GM12878 (cell line): Measurements from ENCODE around the gene DDX49. TPM values are rescaled to one million over a fixed set of nuclear protein-coding genes. Genes with fewer than 3 reads are reported as not detected.

Source experiments
- ATAC-seq: fragments of 200-7000 bp; cut with Tn5 transposase; 3 replicates; pipeline ENCODE4 v1.9.1; 2020; ENCODE audit warnings: mild to moderate bottlenecking, moderate library complexity
- BruUV-seq: library from RNA; stranded (reverse); fragments of 400-500 nt; replicated peaks from 2 replicates; lab custom pipeline; 2021; lab: Mats Ljungman, UMichigan
- CTCF ChIA-PET: fragments of 300-600 bp; sonication (Branson Sonifier 250); formaldehyde crosslinking; extraction: SDS; loops from one replicate; lab custom pipeline; 2021; ENCODE audit warnings: inconsistent platforms; lab: Yijun Ruan, JAX
- POLR2A ChIA-PET: fragments of 350-600 bp; formaldehyde crosslinking; extraction: SDS; loops from one replicate; lab custom pipeline; 2021; ENCODE audit warnings: inconsistent platforms; lab: Charles Lee
- RAD21 ChIA-PET: fragments of 300-600 bp; sonication (Branson Sonifier 250); formaldehyde crosslinking; loops from one replicate; lab custom pipeline; 2023; ENCODE audit warnings: antibody characterized with exemption; ENCODE audit not compliant: unreplicated experiment; lab: Charles Lee
- SMC1A ChIA-PET: fragments of 300-600 bp; sonication (Branson Sonifier 250); formaldehyde crosslinking; loops from one replicate; lab custom pipeline; 2023; ENCODE audit not compliant: unreplicated experiment, uncharacterized antibody; lab: Charles Lee
- DNase-seq: peaks from one replicate; pipeline ENCODE4 v3.0.0-alpha.2; 2011; ENCODE audit warnings: low read depth, low spot score
- FAIRE-seq: peaks from 3 replicates; lab custom pipeline; 2011; peaks lifted over from hg19 to GRCh38; lab: Jason Lieb, UNC
- H2AFZ ChIP-seq: 2 replicates; pipeline ENCODE4 v1.6.0; 2011; ENCODE audit warnings: low read depth, low read length, control low read depth; ENCODE audit not compliant: control insufficient read depth
- H3K27ac ChIP-seq: 2 replicates; pipeline ENCODE4 v1.5.1; 2011; ENCODE audit warnings: control low read depth; ENCODE audit not compliant: control insufficient read depth, insufficient read depth
- H3K27me3 ChIP-seq, 2 experiments: replicated peaks in 1 of 2; 2 replicates each; pipeline versions ENCODE4 v1.6.0 to v1.6.1; 2011; ENCODE audit warnings: low read length in 1 of 2; ENCODE audit not compliant: control insufficient read depth in 2 of 2, insufficient read depth in 2 of 2
- H3K36me3 ChIP-seq, 2 experiments: 2 replicates each; pipeline ENCODE4 v1.5.1; 2011; ENCODE audit warnings: low read length in 1 of 2; ENCODE audit not compliant: control insufficient read depth in 2 of 2, insufficient read depth in 2 of 2
- H3K4me1 ChIP-seq: 2 replicates; pipeline ENCODE4 v1.6.1; 2011; ENCODE audit warnings: mild to moderate bottlenecking, low read length, moderate library complexity, mixed read lengths; ENCODE audit not compliant: control insufficient read depth, insufficient read depth
- H3K4me2 ChIP-seq: 2 replicates; pipeline ENCODE4 v1.6.0; 2011; ENCODE audit warnings: control low read depth; ENCODE audit not compliant: control insufficient read depth, insufficient read depth
- H3K4me3 ChIP-seq: fragments of 200-600 bp; sonication (generic); 2 replicates; pipeline ENCODE4 v1.5.1; 2016
- H3K79me2 ChIP-seq: 2 replicates; pipeline ENCODE4 v1.6.0; 2011; ENCODE audit warnings: low read length; ENCODE audit not compliant: control insufficient read depth, insufficient read depth
- H3K9ac ChIP-seq: 2 replicates; pipeline ENCODE4 v1.8.0; 2011; ENCODE audit warnings: low read length, control low read depth, mixed read lengths; ENCODE audit not compliant: control insufficient read depth, insufficient read depth
- H3K9me3 ChIP-seq: replicated peaks from 3 replicates; pipeline ENCODE4 v1.5.1; 2011; ENCODE audit warnings: mild to moderate bottlenecking, low read length; ENCODE audit not compliant: control insufficient read depth, insufficient read depth
- H4K20me1 ChIP-seq: 2 replicates; pipeline ENCODE4 v1.6.0; 2011; ENCODE audit not compliant: control insufficient read depth, insufficient read depth
- BACH1 ChIP-seq: fragments of 450-650 bp; IDR thresholded peaks from 2 replicates; pipeline ENCODE4 v1.6.1; 2017; ENCODE audit warnings: mild to moderate bottlenecking, borderline replicate concordance
- CREB1 ChIP-seq: IDR thresholded peaks from 2 replicates; pipeline ENCODE4 v1.6.1; 2012; ENCODE audit warnings: low read depth, mild to moderate bottlenecking, inconsistent platforms
- HCFC1 ChIP-seq: fragments of 150-350 bp; IDR thresholded peaks from 2 replicates; pipeline ENCODE4 v1.6.1; 2014; ENCODE audit warnings: low read length
- KDM1A ChIP-seq: fragments of 200-600 bp; sonication (generic); IDR thresholded peaks from 2 replicates; pipeline ENCODE4 v1.6.1; 2016; ENCODE audit warnings: borderline replicate concordance
- LARP7 ChIP-seq: fragments of 450-650 bp; IDR thresholded peaks from 2 replicates; pipeline ENCODE4 v1.6.1; 2017; ENCODE audit warnings: mild to moderate bottlenecking
- MXI1 ChIP-seq: fragments of 150-350 bp; IDR thresholded peaks from 2 replicates; pipeline ENCODE4 v1.6.1; 2011; ENCODE audit warnings: low read depth, mild to moderate bottlenecking, inconsistent platforms, low read length, improper control_type of control experiment
- NFXL1 ChIP-seq: fragments of 450-650 bp; IDR thresholded peaks from 2 replicates; pipeline ENCODE4 v1.6.1; 2017; ENCODE audit warnings: antibody characterized with exemption, mild to moderate bottlenecking, borderline replicate concordance
- NFYB ChIP-seq: IDR thresholded peaks from 2 replicates; pipeline ENCODE4 v1.6.1; 2011; ENCODE audit warnings: low read depth, mild to moderate bottlenecking, low read length, improper control_type of control experiment, moderate library complexity; ENCODE audit not compliant: insufficient read depth
- NKRF ChIP-seq: fragments of 450-650 bp; conservative IDR thresholded peaks from 2 replicates; pipeline ENCODE4 v1.6.1; 2017; ENCODE audit warnings: mild to moderate bottlenecking, moderate library complexity
- REST ChIP-seq: IDR thresholded peaks from 2 replicates; pipeline ENCODE4 v1.6.1; 2012; ENCODE audit warnings: mild to moderate bottlenecking, low read depth, low read length
- SMAD5 ChIP-seq: IDR thresholded peaks from 2 replicates; pipeline ENCODE4 v1.6.1; 2016; ENCODE audit warnings: antibody characterized with exemption, low read depth
- SREBF2 ChIP-seq: IDR thresholded peaks from 2 replicates; pipeline ENCODE4 v1.6.1; 2012; ENCODE audit warnings: mild to moderate bottlenecking, low read length
- TCF7 ChIP-seq: IDR thresholded peaks from 2 replicates; pipeline ENCODE4 v1.6.1; 2014; ENCODE audit warnings: antibody characterized with exemption, borderline replicate concordance
- ZNF592 ChIP-seq: fragments of 450-650 bp; IDR thresholded peaks from 2 replicates; pipeline ENCODE4 v1.6.1; 2017; ENCODE audit warnings: mild to moderate bottlenecking, moderate library complexity
- ZSCAN29 ChIP-seq: fragments of 450-650 bp; IDR thresholded peaks from 2 replicates; pipeline ENCODE4 v1.6.1; 2017; ENCODE audit warnings: mild to moderate bottlenecking, moderate library complexity
- WGBS: methylation state at CpG from one replicate; pipeline ENCODE4 v1.1.6; 2016; ENCODE audit warnings: low lambda C conversion rate; ENCODE audit not compliant: insufficient replicate concordance, insufficient coverage; ENCODE audit errors: missing lambda C conversion rate; 5-methylcytosine and 5-hydroxymethylcytosine counted together
- in situ Hi-C: fragments of 300-500 bp; cut with MboI; formaldehyde crosslinking; loops from 9 replicates; pipeline ENCODE4 v1.14.3; 2018; ENCODE audit warnings: mixed read lengths
- intact Hi-C: fragments of 100-400 bp; cut with micrococcal nuclease; formaldehyde crosslinking; loops from one replicate; pipeline ENCODE4 v1.14.2; 2022; ENCODE audit not compliant: unreplicated experiment
- polyA plus RNA-seq, 11 experiments: library from polyadenylated mRNA; depleted of rRNA in 4 of 11; unstranded in 6 of 11; stranded (reverse) in 5 of 11; fragments of >200 nt; fragmentation: Nextera tagmentation in 4 of 11; fragmentation: Illumina TruSeq in 1 of 11; extraction: Ambion mirVana in 4 of 11; extraction: Trizol in 1 of 11; gene quantifications; 1 replicate in 1 of 11; 2 replicates in 10 of 11; pipeline versions ENCODE4 v1.2.1 to v1.2.3, GENCODE V29; 2011 to 2016; ENCODE audit warnings: inconsistent platforms in 2 of 11, missing spikeins in 2 of 11, low read depth in 1 of 11
- total RNA-seq, 4 experiments: library from RNA; depleted of rRNA in 3 of 4; stranded (reverse); fragments of >200 nt in 3 of 4; fragmentation: Illumina TruSeq in 1 of 4; extraction: Trizol in 1 of 4; gene quantifications; 2 replicates each; pipeline versions ENCODE4 v1.2.1 to v1.2.3, GENCODE V29; 2013 to 2021

The DDX49 gene
- total and polyA plus RNA-seq, 10 of the 15 experiments (the other 5 are each of a cell fraction or from before 2014, with no cell fraction given), result 0.58 to 102 (median 48.1) TPM

DNA sequence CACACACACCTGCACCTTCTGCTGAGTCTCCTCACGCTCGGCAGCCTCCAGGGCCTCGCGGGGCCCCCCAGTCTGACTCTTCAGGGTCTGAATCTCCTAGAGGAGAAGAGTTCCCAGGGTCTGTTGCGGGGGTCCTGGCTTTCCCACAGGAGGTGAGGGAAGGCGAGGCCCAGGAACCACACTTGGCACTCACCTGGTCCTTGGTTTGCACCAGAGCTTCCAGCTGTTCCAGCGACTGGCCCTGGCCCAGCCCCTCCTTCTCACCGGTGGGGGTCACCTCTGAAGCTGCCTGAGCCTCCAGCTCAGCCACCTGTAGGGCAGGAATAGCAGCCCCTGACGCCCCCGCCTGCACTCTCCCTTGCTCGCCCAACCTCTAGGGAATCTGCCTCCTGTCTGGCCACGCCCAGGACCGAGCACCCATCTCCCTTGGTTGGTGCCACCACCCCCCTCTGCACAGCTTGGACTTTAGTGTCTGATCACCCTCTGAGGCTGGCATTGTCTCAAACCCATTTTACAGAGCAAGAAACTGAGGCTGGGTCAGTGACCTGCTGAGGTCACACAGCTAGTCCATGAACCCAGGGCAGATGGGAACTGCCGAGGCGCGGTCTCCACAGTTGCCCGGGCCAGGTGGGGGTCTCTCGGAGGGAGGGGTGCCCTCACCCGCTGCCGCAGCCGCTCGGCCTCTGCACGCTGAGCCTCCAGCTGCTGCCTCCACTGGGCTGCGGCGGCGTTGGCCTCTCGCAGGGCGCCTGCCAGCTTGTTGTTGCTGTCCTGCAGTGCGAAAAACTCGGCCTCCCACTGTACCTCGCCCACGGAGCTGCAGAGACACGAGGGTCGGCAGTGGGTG is 12.0 kb downstream of the DDX49 start:
- Histone ChIP-seq H3K27ac (no peak overlapping the region), H3K9me3 (no peaks in the 10 kb centered on the region), H3K79me2 (no peaks in the 10 kb centered on the region), H4K20me1 (no peaks in the 10 kb centered on the region), H2AFZ (no peak overlapping the region), H3K9ac (no peak overlapping the region), H3K4me1 (no peaks in the 10 kb centered on the region), H3K4me3 (no peak overlapping the region), H3K27me3 (no peaks in the 10 kb centered on the region), H3K36me3 (peaks cover 0 to 3% of the 10 kb centered on the region in 2 experiments; a peak in 1 of 4 replicates), H3K4me2 (no peak overlapping the region)
- in situ Hi-C loops, result no loop called here
- 59% methylated on average over 30 of the region's 34 CpGs for WGBS
- ChIA-PET RAD21 (no interaction called here), SMC1A (interaction anchor here (0.6 kb wide), 1 partner anchor 89 kb away, joined by 3 read pairs; no protein-coding TSS in a partner anchor), CTCF (no interaction called here), POLR2A (interaction anchor here (0.6 kb wide), 1 partner anchor 11 kb away, joined by 5 read pairs; no protein-coding TSS in a partner anchor)
- intact Hi-C loops, result no loop called here
- ATAC-seq (no peak), DNase-seq (no peak), FAIRE-seq (no peak)
- no TSS peak for BruUV-seq
- TF ChIP-seq MXI1 (no peak), NKRF (no peak), SREBF2 (no peak), ZSCAN29 (no peak), CREB1 (no peak), KDM1A (no peak), ZNF592 (no peak), SMAD5 (no peak), TCF7 (no peak), HCFC1 (no peak), BACH1 (no peak), NFYB (no peak), NFXL1 (no peak), REST (no peak), LARP7 (no peak)
